ENCODE measurements around the gene BCL11A.

BCL11A gene

GRCh38 chr2:60589104-60589503 lies 35.6 kb upstream of the BCL11A start:
- TF ChIP-seq CTCF (conservative IDR thresholded peaks at IDR 0.05) (no peak), ZFX (IDR thresholded peaks at IDR 0.05) (no peak)
- H3K27ac ChIP-seq: no peak overlapping the region

DNA sequence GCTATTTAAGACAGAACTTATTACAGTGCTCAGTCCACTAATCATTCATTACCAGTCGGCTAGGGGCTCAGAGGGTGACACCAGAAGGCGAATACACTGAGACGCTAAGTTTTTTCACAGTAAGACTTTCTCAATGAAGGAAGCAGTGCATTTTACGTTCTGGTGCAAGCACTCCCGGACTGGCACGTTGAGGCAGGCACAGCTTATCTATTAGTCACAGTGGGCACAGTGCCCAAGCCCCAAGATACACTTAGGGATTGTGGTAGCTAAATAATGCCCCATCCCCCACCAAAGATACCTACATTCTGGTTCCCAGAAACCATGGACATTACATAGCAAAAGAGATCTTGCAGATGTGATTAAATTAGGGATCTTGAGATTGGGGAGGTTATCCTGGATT lies 32.6 kb upstream of the BCL11A start:
- TF ChIP-seq ZFX (IDR thresholded peaks at IDR 0.05): no peak
- TF ChIP-seq CTCF (conservative IDR thresholded peaks at IDR 0.05): no peak
- no peak overlapping the region for H3K27ac ChIP-seq

- no peak overlapping the region for H3K27ac ChIP-seq
- TF ChIP-seq ZFX (IDR thresholded peaks at IDR 0.05) (no peak), CTCF (conservative IDR thresholded peaks at IDR 0.05) (no peak)
These were observed 31.8 kb upstream of the BCL11A start for GRCh38 chr2:60585276-60585675.

- TF ChIP-seq CTCF (conservative IDR thresholded peaks at IDR 0.05): no peak
- TF ChIP-seq ZFX (IDR thresholded peaks at IDR 0.05): no peak
- H3K27ac ChIP-seq: no peak overlapping the region
These were observed 30.1 kb upstream of the BCL11A start for GRCh38 chr2:60583604-60584003.

- no peak overlapping the region for H3K27ac ChIP-seq
- TF ChIP-seq CTCF (conservative IDR thresholded peaks at IDR 0.05) (peak; percentile 90), ZFX (IDR thresholded peaks at IDR 0.05) (no peak)
These were observed 28.2 kb upstream of the BCL11A start for GRCh38 chr2:60581433-60582282.

DNA sequence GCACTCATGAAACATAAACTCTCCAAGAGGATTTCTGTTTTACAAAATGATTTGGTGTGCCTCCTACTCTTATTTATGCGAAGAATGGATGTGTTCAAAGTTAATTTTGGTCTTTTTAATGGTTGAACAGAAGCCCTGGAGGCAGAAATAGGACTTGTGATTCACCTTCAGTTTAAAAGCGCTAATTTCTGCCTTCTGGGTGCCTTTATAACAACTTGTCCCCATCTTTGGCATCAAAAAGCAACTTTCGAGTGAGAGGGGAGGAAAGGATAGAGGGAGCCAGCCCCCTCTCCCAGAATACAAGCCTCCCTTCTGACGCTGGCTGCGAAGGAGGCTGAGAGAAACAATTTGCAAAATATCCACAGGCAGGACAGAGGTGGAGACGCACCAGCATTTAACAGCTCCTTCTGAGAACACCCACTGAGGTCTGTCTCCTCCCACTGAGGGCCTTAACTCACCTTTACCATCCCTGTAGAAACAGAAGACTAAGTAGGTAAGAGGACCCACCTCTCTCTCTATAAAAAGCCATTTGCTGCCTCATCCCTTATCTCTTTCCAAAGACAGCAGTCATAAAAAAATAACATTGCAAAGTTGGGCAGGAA lies 24.3 kb upstream of the BCL11A start:
- no peak for TF ChIP-seq CTCF (conservative IDR thresholded peaks at IDR 0.05)
- H3K27ac ChIP-seq: no peak overlapping the region

DNA sequence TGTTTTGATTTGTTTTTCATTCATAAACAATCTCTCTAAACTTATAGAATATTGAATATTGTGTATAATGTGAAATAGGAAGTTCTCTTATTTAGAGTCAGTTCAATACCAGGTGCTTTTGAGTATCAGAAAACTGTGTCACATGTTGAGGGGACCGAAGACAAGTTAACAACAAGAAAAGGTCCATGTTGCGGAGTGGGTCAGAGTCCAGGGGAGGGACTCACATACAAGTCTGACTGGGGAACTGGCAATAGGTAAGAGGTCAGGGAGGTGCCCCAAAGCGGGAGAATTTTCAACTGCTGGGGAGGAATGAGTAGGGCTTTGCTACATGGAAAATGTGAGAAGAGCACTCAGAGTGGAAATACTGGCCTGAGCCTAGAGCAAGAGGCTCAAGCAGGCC lies 19.8 kb upstream of the BCL11A start:
- TF ChIP-seq ZFX (IDR thresholded peaks at IDR 0.05): no peak
- TF ChIP-seq CTCF (conservative IDR thresholded peaks at IDR 0.05): no peak
- no peak overlapping the region for H3K27ac ChIP-seq

Measured in C4-2B (cell line).